Testis (tissue), 2 donors: ENCODE results near the gene EXOSC9.

ENCODE experiments used
- CTCF ChIP-seq, 3 experiments: fragments of 450-650 bp in 2 of 3; fragments of 200-600 bp in 1 of 3; sonication (generic) in 1 of 3; IDR thresholded peaks; one replicate each; pipeline ENCODE4 v1.5.1; 2016 to 2019; ENCODE audit warnings: antibody characterized with exemption in 3 of 3, mild to moderate bottlenecking in 2 of 3, moderate library complexity in 1 of 3
- POLR2A ChIP-seq: fragments of 450-650 bp; IDR thresholded peaks from one replicate; pipeline ENCODE4 v1.6.1; 2017; ENCODE audit warnings: antibody characterized with exemption, mild to moderate bottlenecking, moderate library complexity

GRCh38 chr4:121788896-121789295 is 12.2 kb upstream of the EXOSC9 start:
- TF ChIP-seq POLR2A (no peak), CTCF (IDR thresholded peaks at IDR 0.05) (no peak)
